ENCODE data around the gene RGS3. TPM values are rescaled to one million over a fixed set of nuclear protein-coding genes. Genes with fewer than 3 reads are reported as not detected.

The RGS3 gene
- total and polyA plus RNA-seq, 2 of the 13 experiments (the other 11 are each of a cell fraction or from before 2014, with no cell fraction given): 17.1 to 28.8 TPM

GRCh38 chr9:113524468-113524867, 60.9 kb downstream of the RGS3 start:
- Histone ChIP-seq H3K27me3 (ENCODE audit: control insufficient read depth in 1 of 2, insufficient read depth in 2 of 2, low read length in 2 of 2) (no peaks in the 10 kb centered on the region), H3K79me2 (ENCODE audit: insufficient read depth, low read length) (no peaks in the 10 kb centered on the region), H3K4me1 (ENCODE audit: insufficient read depth, low read length) (peaks cover 10% of the 10 kb centered on the region), H3K27ac (ENCODE audit: extremely low read length, insufficient read depth, low read length) (no peak overlapping the region), H4K20me1 (ENCODE audit: insufficient read depth, low read length) (no peaks in the 10 kb centered on the region; the same call in 1 of the 2 replicates), H3K4me2 (ENCODE audit: low read depth, low read length) (no peak overlapping the region), H2AFZ (ENCODE audit: low read length) (no peak overlapping the region), H3K9ac (ENCODE audit: insufficient read depth, low read depth, low read length) (no peak overlapping the region), H3K36me3 (replicated peaks in 1 of 2; ENCODE audit: control insufficient read depth in 1 of 2, insufficient read depth in 2 of 2, low read length in 2 of 2) (peaks cover 41 to 96% of the 10 kb centered on the region in 2 experiments), H3K9me3 (ENCODE audit: low read length) (no peaks in the 10 kb centered on the region), H3K4me3 (replicated peaks in 1 of 3; ENCODE audit: insufficient read depth in 1 of 3, low read depth in 2 of 3, low read length in 3 of 3) (no peak overlapping the region)
- intact Hi-C loops (cut with micrococcal nuclease; ENCODE audit: unreplicated experiment): no loop called here
- FAIRE-seq (no peak), DNase-seq (ENCODE audit: low spot score) (no peak), ATAC-seq (no peak; the same call in 2 of the 3 replicates)
- POLR2A ChIA-PET: no interaction called here
- CTCF ChIA-PET (ENCODE audit: low intra/inter-chr PET ratio, low total read pairs): no interaction called here
- no peak for TF ChIP-seq THYN1 (CRISPR knock-in tag; IDR thresholded peaks at IDR 0.05; ENCODE audit: borderline replicate concordance, low read depth)
- no peak for TF ChIP-seq ZBTB1 (CRISPR knock-in tag; IDR thresholded peaks at IDR 0.05; ENCODE audit: borderline replicate concordance)
- TF ChIP-seq ZKSCAN8 (CRISPR knock-in tag; IDR thresholded peaks at IDR 0.05; ENCODE audit: borderline replicate concordance): no peak
- no peak for TF ChIP-seq ZNF432 (CRISPR knock-in tag; IDR thresholded peaks at IDR 0.05; ENCODE audit: borderline replicate concordance)
- TF ChIP-seq ETV5 (CRISPR knock-in tag; IDR thresholded peaks at IDR 0.05; ENCODE audit: borderline replicate concordance): no peak
- no peak for TF ChIP-seq ZNF33A (CRISPR knock-in tag; IDR thresholded peaks at IDR 0.05; ENCODE audit: borderline replicate concordance)
- TF ChIP-seq SNAPC2 (CRISPR knock-in tag; IDR thresholded peaks at IDR 0.05): no peak
- TF ChIP-seq SMAD3 (CRISPR knock-in tag; IDR thresholded peaks at IDR 0.05): no peak
- in situ Hi-C loops (cut with HindIII; ENCODE audit: extremely low pct_ligation_motif_present, low pct_unique_long_range_greater_than_20kb): no loop called here
- 90% methylated on average over 3 of the region's 4 CpGs for WGBS (ENCODE audit: low lambda C conversion rate)
- no TSS peak for BruUV-seq (replicated peaks)

- Histone ChIP-seq H2AFZ (ENCODE audit: low read length) (no peak overlapping the region), H3K4me1 (ENCODE audit: insufficient read depth, low read length) (peaks cover 3% of the 10 kb centered on the region), H3K9me3 (ENCODE audit: low read length) (no peaks in the 10 kb centered on the region), H3K4me2 (ENCODE audit: low read depth, low read length) (no peak overlapping the region), H3K9ac (ENCODE audit: insufficient read depth, low read depth, low read length) (no peak overlapping the region), H3K27me3 (ENCODE audit: control insufficient read depth in 1 of 2, insufficient read depth in 2 of 2, low read length in 2 of 2) (no peaks in the 10 kb centered on the region), H3K4me3 (replicated peaks in 1 of 3; ENCODE audit: insufficient read depth in 1 of 3, low read depth in 2 of 3, low read length in 3 of 3) (no peak overlapping the region), H3K79me2 (ENCODE audit: insufficient read depth, low read length) (no peaks in the 10 kb centered on the region), H4K20me1 (ENCODE audit: insufficient read depth, low read length) (no peaks in the 10 kb centered on the region), H3K27ac (ENCODE audit: extremely low read length, insufficient read depth, low read length) (no peak overlapping the region), H3K36me3 (replicated peaks in 1 of 2; ENCODE audit: control insufficient read depth in 1 of 2, insufficient read depth in 2 of 2, low read length in 2 of 2) (peaks cover 47 to 96% of the 10 kb centered on the region in 2 experiments)
- WGBS (ENCODE audit: low lambda C conversion rate): 100% methylated on average over 3 of the region's 4 CpGs
- ChIA-PET POLR2A (no interaction called here), CTCF (ENCODE audit: low intra/inter-chr PET ratio, low total read pairs) (no interaction called here)
- FAIRE-seq: no peak
- ATAC-seq: no peak
- in situ Hi-C loops (cut with HindIII; ENCODE audit: extremely low pct_ligation_motif_present, low pct_unique_long_range_greater_than_20kb) (no loop called here), intact Hi-C loops (cut with micrococcal nuclease; ENCODE audit: unreplicated experiment) (no loop called here)
- DNase-seq (ENCODE audit: low spot score): no peak
- no TSS peak for BruUV-seq (replicated peaks)
- TF ChIP-seq ZNF619 (CRISPR knock-in tag; IDR thresholded peaks at IDR 0.05): no peak
- TF ChIP-seq ZNF614 (CRISPR knock-in tag; IDR thresholded peaks at IDR 0.05; ENCODE audit: borderline replicate concordance): no peak
- TF ChIP-seq ZNF468 (CRISPR knock-in tag; IDR thresholded peaks at IDR 0.05): no peak
- TF ChIP-seq, protein P1, sequence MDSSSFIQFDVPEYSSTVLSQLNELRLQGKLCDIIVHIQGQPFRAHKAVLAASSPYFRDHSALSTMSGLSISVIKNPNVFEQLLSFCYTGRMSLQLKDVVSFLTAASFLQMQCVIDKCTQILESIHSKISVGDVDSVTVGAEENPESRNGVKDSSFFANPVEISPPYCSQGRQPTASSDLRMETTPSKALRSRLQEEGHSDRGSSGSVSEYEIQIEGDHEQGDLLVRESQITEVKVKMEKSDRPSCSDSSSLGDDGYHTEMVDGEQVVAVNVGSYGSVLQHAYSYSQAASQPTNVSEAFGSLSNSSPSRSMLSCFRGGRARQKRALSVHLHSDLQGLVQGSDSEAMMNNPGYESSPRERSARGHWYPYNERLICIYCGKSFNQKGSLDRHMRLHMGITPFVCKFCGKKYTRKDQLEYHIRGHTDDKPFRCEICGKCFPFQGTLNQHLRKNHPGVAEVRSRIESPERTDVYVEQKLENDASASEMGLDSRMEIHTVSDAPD (CRISPR knock-in tag; IDR thresholded peaks at IDR 0.05): no peak
- no peak for TF ChIP-seq GFI1 (CRISPR knock-in tag; IDR thresholded peaks at IDR 0.05; ENCODE audit: borderline replicate concordance)
- TF ChIP-seq TSC22D2 (CRISPR knock-in tag; IDR thresholded peaks at IDR 0.05; ENCODE audit: borderline replicate concordance): no peak
- no peak for TF ChIP-seq ZSCAN20 (CRISPR knock-in tag; IDR thresholded peaks at IDR 0.05; ENCODE audit: borderline replicate concordance)
- no peak for TF ChIP-seq SIN3A (IDR thresholded peaks at IDR 0.05; ENCODE audit: borderline replicate concordance, low read depth, low read length)
- TF ChIP-seq SP2 (CRISPR knock-in tag; IDR thresholded peaks at IDR 0.05): no peak
- TF ChIP-seq ZSCAN31 (CRISPR knock-in tag; IDR thresholded peaks at IDR 0.05; ENCODE audit: low read depth): no peak
Measured at GRCh38 chr9:113525205-113525604, 61.7 kb downstream of the RGS3 start.
